NK-92 (cell line): ENCODE measurements around the gene TIE1.
"Not testable (repeated sequence)": the region's sequence is repeated elsewhere in the genome, so short reads cannot be mapped to it uniquely, and the experiment has no call there.

ENCODE experiments used
- DNase-seq: peaks from one replicate; lab custom pipeline; 2025; ENCODE audit not compliant: unreplicated experiment; lab: John Stamatoyannopoulos, UW

TIE1 gene

DNA sequence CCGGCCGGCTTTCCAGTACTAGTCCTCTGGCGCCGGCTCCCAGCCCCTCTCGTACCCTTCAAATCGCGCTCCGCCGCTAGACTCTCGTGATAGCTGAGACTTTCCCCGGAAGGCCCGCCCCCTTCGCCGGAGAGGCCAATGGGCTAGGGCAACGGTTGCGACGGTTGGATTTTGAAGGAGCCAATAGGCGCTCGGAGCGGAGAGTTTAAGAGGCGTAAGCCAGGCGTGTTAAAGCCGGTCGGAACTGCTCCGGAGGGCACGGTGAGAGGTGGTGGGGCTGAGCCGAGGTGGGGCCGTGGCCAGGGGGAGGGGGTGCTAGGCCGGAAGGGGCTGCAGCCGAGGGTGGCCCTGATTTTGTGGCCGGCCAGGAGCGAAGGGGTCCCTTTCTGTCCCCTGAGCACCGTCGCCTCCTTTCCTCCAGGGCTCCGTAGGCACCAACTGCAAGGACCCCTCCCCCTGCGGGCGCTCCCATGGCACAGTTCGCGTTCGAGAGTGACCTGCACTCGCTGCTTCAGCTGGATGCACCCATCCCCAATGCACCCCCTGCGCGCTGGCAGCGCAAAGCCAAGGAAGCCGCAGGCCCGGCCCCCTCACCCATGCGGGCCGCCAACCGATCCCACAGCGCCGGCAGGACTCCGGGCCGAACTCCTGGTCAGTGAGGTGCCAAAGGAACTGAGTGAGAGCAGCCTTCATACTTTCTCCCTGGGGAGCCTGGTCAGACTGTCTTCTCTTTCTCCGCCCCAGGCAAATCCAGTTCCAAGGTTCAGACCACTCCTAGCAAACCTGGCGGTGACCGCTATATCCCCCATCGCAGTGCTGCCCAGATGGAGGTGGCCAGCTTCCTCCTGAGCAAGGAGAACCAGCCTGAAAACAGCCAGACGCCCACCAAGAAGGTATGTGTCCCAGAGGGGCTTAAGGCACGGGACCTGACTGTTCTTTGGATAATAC is 58.2 kb downstream of the TIE1 start, which contains the start of gene CDC20:
TSS of gene CDC20 (plus strand) at position 236 of the 948 bp plus-strand sequence. CDS start at position 471, 235 bp downstream.
- DNase-seq: peak; percentile 83

GRCh38 chr1:43359696-43360095 is 58.9 kb downstream of the TIE1 start:
- no peak for DNase-seq

GRCh38 chr1:43360616-43361015 is 59.8 kb downstream of the TIE1 start:
- DNase-seq: no peak

GRCh38 chr1:43363283-43363934 is 62.6 kb downstream of the TIE1 start:
- DNase-seq: no peak

- no peak for DNase-seq
Measured at GRCh38 chr1:43363935-43364525, 63.2 kb downstream of the TIE1 start.

DNA sequence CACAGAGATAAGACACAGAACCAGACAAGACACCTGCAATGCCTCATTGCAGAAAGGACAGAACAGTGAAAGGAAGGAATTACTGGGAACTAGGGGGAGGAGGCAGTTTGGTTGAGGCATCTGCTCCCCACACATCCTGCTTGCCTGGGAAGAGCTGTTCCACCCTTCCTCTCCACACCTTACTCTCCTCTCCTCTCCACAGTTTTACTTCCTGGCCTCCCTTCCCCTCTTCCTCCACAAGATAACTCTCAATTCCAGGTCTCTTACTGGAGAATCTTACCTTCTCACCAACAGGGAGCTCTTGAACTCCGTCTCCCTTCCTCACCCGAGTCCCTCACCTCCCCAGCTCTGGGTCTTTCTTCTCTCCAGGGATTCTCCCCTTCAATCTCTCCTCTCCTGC is 64.9 kb downstream of the TIE1 start:
- DNase-seq: no peak

DNA sequence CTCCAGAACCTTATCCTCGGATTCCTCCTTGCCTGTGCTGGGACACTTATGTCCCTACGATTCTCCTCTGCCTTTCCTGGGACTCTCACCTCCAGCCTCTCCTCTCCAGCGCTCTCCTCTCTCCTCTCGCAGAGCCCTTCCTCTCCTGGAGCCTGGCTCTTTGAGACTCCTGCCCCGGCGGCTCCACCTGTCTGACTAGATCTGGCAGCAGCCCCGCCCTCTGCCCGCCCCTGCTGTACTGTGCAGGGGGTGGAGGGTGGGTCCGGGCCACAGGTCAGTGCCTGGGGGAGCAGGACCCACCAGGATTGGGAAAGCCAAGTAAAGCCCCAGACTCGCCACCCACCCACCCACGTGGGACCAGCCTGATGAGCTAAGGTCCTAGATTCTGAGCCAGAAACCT is 65.4 kb downstream of the TIE1 start:
- DNase-seq: no peak

GRCh38 chr1:43366601-43367025 is 65.8 kb downstream of the TIE1 start:
- no peak for DNase-seq

- DNase-seq: no peak
Measured at GRCh38 chr1:43367026-43367903, 66.5 kb downstream of the TIE1 start.

- peak; percentile 11 for DNase-seq
Measured at GRCh38 chr1:43367904-43368645, 67.3 kb downstream of the TIE1 start, which contains the start of gene ELOVL1. Gene ELOVL1, minus strand, starts transcription at chr1:43368011. Its CDS starts 2,402 bp downstream, at chr1:43365609.

DNA sequence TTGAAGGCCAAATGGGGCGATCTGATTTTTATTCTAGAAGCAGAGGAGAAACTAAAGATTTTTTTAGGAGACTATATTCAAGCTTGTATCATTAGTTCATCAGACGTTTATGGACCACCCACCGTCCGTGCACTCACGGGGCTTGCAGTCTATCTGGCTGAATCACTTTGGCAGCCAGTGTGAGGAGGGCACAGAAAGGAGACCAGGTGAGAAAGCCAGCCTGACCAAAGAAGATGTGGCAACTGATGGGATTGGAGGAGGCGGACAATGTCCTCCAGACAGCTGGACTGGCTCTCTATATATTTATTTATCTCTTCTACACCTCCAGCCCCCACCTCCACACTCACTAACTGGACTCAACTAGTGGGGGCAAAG is 67.9 kb downstream of the TIE1 start:
- no peak for DNase-seq

DNA sequence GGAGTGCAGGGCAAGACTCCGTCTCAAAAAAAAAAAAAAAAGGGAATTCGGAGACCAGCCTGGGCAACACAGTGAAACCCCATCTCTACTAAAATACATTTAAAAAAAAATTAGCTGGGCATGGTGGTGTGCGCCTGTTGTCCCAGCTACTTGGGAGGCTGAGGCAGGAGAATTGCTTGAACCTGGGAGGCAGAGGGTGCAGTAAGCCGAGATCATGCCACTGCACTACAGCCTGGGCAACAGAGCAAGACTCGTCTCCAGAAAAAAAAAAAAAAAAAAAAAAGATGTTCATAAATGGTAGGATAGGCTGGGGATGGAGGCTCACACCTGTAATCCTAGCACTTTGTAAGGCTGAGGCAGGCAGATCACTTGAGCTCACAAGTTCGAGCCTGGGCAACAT is 69.0 kb downstream of the TIE1 start:
- not testable (repeated sequence) for DNase-seq

DNA sequence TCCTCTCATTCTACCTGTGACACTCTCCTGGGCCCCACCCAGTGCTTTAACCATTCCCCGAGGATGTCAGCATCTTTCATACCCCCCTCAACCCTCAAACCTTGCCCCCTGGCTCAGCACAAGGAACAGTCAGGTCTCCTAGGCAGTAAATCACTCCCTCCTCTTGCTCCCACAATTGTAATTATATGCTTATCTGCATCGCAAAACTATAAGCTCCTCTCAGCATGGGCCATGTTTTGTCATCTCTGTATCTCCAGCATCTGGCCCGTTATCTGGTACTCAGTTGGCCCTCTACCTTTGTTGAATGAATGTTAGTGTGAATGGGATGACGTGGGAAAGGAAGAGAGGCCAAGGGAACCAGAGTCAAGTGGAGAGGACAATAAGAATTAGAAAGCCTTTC is 69.8 kb downstream of the TIE1 start:
- DNase-seq: no peak

GRCh38 chr1:43372172-43372571 is 71.4 kb downstream of the TIE1 start:
- DNase-seq: no peak
